Measurements from ENCODE around the gene CA10.
A peak's percentile ranks its signal among the peaks of the same experiment; 100 is the strongest.

Gene CA10

GRCh38 chr17:51630101-51630671, 528.3 kb downstream of the CA10 start:
- DNase-seq = no peak

GRCh38 chr17:51629232-51629631, 529.3 kb downstream of the CA10 start:
- DNase-seq = no peak

- DNase-seq = no peak
Measured at GRCh38 chr17:51627779-51628178, 530.7 kb downstream of the CA10 start.

GRCh38 chr17:51618476-51618875, 540.0 kb downstream of the CA10 start:
- DNase-seq = no peak

GRCh38 chr17:51617986-51618385, 540.5 kb downstream of the CA10 start:
- peak in 1 of 2 donors; percentile 68 for DNase-seq

GRCh38 chr17:51613255-51613654, 545.3 kb downstream of the CA10 start:
- DNase-seq = no peak

GRCh38 chr17:51612692-51613091, 545.8 kb downstream of the CA10 start:
- DNase-seq = no peak

GRCh38 chr17:51611585-51611984, 546.9 kb downstream of the CA10 start:
- no peak for DNase-seq

GRCh38 chr17:51610834-51611233, 547.7 kb downstream of the CA10 start:
- no peak for DNase-seq

GRCh38 chr17:51610155-51610554, 548.4 kb downstream of the CA10 start:
- DNase-seq = no peak

- no peak for DNase-seq
Measured at GRCh38 chr17:51608251-51608933, 550.1 kb downstream of the CA10 start.

GRCh38 chr17:51607512-51607911, 551.0 kb downstream of the CA10 start:
- no peak for DNase-seq

- no peak for DNase-seq
Measured at GRCh38 chr17:51604299-51605020, 554.1 kb downstream of the CA10 start.

- no peak for DNase-seq
Measured at GRCh38 chr17:51601622-51602261, 556.8 kb downstream of the CA10 start.

GRCh38 chr17:51598824-51599223, 559.7 kb downstream of the CA10 start:
- DNase-seq = no peak

- no peak for DNase-seq
Measured at GRCh38 chr17:51597345-51597744, 561.2 kb downstream of the CA10 start.

- no peak for DNase-seq
Measured at GRCh38 chr17:51595826-51596398, 562.6 kb downstream of the CA10 start.

- no peak for DNase-seq
Measured at GRCh38 chr17:51590071-51590656, 568.4 kb downstream of the CA10 start.

GRCh38 chr17:51588063-51588462, 570.5 kb downstream of the CA10 start:
- DNase-seq = no peak

GRCh38 chr17:51587516-51587915, 571.0 kb downstream of the CA10 start:
- no peak for DNase-seq

- no peak for DNase-seq
Measured at GRCh38 chr17:51585514-51586104, 572.9 kb downstream of the CA10 start.

- DNase-seq = no peak
Measured at GRCh38 chr17:51580869-51581268, 577.6 kb downstream of the CA10 start.

All from hippocampal formation (tissue), 2 donors.